Coronary artery (tissue), 2 donors: ENCODE measurements around the gene L3HYPDH.
"Not testable (repeated sequence)": the region's sequence is repeated elsewhere in the genome, so short reads cannot be mapped to it uniquely, and the experiment has no call there.

ENCODE experiments used
- DNase-seq: peaks from one replicate; pipeline ENCODE4 v3.0.0-alpha.2; 2017; ENCODE audit warnings: low spot score
- H3K27ac ChIP-seq, 2 donors: fragments of 200-600 bp; sonication (generic); one replicate each; pipeline ENCODE4 v1.5.1; 2016 to 2019
- H3K4me3 ChIP-seq: fragments of 200-600 bp; sonication (generic); 2 replicates; pipeline ENCODE4 v1.5.1; 2016; ENCODE audit warnings: mild to moderate bottlenecking, moderate library complexity
- TF ChIP-seq, protein P1 (sequence below): fragments of 200-600 bp; sonication (generic); IDR thresholded peaks from one replicate; pipeline ENCODE4 v1.5.1; 2019; ENCODE audit warnings: antibody characterized with exemption

Gene L3HYPDH

DNA sequence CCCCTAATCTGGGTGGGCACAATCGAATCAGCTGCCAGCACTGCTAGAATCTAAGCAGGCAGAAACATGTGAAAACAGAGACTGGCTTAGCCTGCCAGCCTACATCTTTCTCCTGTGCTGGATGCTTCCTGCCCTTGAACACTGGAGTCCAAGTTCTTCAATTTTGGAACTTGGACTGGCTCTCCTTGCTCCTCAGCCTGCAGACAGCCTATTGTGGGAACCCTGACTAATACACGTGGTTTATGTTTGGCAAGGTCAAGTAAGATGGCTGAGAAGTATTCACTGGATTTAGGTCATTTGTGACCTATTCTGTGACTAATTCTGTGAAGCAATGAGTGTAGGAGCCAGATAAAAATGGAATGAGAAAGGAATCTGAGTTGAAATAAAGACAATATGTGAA, 30.1 kb downstream of the L3HYPDH start:
- Histone ChIP-seq H3K27ac (peak overlapping the region; percentile 89 to 92), H3K4me3 (no peak overlapping the region)
- TF ChIP-seq, protein P1, sequence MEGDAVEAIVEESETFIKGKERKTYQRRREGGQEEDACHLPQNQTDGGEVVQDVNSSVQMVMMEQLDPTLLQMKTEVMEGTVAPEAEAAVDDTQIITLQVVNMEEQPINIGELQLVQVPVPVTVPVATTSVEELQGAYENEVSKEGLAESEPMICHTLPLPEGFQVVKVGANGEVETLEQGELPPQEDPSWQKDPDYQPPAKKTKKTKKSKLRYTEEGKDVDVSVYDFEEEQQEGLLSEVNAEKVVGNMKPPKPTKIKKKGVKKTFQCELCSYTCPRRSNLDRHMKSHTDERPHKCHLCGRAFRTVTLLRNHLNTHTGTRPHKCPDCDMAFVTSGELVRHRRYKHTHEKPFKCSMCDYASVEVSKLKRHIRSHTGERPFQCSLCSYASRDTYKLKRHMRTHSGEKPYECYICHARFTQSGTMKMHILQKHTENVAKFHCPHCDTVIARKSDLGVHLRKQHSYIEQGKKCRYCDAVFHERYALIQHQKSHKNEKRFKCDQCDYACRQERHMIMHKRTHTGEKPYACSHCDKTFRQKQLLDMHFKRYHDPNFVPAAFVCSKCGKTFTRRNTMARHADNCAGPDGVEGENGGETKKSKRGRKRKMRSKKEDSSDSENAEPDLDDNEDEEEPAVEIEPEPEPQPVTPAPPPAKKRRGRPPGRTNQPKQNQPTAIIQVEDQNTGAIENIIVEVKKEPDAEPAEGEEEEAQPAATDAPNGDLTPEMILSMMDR: no peak
- DNase-seq: no peak

DNA sequence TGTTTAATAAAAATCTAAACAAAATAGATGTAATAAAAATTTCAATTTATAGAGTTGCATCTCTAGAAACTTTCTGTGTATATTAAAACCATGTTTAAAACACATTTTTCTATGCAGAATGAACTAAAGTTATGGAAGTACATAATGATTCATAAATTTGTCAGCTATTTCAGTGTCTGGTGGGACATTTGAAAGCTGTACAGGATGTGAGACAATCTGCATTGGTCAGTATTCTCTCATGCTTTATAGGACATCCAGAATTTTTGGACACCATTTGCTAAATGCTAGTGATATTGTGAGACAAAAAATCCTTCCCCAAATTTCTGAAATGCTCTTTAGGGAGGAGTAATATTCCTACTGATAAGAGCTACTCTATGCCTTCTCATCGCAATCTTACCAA, 32.4 kb downstream of the L3HYPDH start:
- Histone ChIP-seq H3K4me3 (no peak overlapping the region), H3K27ac (no peak overlapping the region)
- TF ChIP-seq, protein P1: no peak
- DNase-seq: no peak

DNA sequence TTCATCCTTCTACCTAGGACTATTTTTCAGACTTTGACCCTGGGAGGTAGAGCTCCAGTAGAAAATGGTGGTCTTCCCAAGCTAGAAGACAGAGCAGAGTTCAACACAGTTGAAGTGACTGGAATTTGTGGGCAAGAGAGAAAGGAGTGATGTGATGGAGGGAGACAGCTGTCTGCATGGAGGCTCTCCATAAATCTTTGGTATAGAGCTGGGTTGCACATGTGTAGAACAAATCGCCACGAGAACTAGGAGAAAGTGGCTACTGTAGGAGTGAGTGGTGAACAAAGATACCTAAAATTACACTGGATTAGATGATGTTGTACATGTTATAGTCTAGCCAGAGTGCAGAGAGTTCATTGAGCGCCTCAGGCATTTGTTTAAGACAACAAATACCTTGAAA, 33.5 kb downstream of the L3HYPDH start:
- TF ChIP-seq, protein P1: no peak
- Histone ChIP-seq H3K27ac (no peak overlapping the region), H3K4me3 (no peak overlapping the region)
- no peak for DNase-seq

DNA sequence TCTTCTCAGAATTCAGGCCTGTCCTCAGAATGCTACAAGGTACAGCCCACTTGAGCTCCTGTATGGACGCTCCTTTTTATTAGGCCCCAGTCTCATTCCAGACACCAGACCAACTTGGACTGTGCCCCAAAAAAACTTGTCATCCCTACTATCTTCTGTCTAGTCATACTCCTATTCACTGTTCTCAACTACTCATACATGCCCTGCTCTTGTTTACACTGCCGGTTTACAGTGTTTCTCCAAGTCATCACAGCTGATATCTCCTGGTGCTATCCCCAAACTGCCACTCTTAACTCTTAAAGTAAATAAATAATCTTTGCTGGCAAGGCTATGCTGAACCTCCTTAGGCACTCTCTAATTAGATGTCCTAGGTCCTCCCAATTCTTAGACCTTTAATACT, 35.5 kb downstream of the L3HYPDH start:
- not testable (repeated sequence) for DNase-seq, H3K4me3 ChIP-seq, H3K27ac ChIP-seq

DNA sequence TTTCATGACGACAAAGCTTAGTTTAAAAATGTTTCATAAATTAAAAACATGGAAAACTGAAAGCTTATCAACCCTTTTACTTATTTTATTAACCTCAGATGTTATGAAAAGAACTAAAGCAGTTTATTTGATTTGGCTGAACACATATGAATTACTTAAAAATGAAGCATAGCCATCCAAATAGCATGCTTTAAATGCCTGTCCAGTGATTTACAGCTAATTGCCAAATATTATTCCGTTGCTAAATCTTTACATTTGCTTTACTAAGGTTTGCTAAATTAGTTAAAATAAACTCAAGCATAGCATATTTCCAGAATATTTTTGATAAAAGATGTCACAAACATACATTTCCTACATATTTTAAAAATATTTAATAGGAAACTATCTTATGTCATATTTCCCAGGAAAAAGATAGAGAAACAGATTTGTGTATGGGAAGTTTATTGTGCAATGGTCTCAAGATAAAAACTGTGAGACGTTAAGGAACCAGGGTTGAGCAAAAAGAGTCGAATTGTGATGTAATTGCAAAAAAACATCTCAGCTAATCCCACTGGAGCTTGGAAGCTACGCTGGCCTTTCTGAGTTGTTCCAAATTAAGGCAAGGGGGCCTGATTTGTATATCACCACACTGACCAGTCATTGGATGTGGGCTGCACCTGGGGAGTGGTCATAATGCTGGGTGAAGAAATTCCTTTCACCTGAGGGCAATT, 44.8 kb downstream of the L3HYPDH start:
- no peak for DNase-seq
- no peak overlapping the region for H3K4me3 ChIP-seq
- TF ChIP-seq, protein P1: no peak
- peak overlapping the region; percentile 63 to 76 for H3K27ac ChIP-seq

DNA sequence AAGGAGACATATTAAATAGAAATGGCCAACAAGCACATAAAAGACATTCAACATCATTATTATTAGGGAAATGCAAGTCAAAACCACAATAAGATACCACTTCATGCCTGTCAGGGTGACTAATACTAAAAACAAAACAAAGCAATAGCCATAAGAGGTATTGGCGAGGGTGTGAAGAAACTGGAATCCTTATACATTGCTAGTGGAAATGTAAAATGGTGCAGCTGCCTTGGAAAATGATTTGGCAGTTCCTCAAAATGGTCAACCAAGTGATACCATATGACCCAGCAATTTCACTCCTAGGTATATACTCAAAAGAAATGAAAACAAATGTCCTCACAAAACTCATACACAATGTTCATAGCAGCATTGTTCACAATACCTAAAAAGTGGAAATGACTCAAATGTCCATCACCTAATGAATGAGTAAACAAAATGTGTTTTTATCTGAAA, 46.0 kb downstream of the L3HYPDH start:
- TF ChIP-seq, protein P1: no peak
- Histone ChIP-seq H3K27ac (peak overlapping the region; percentile 63 to 76), H3K4me3 (no peak overlapping the region)
- no peak for DNase-seq

DNA sequence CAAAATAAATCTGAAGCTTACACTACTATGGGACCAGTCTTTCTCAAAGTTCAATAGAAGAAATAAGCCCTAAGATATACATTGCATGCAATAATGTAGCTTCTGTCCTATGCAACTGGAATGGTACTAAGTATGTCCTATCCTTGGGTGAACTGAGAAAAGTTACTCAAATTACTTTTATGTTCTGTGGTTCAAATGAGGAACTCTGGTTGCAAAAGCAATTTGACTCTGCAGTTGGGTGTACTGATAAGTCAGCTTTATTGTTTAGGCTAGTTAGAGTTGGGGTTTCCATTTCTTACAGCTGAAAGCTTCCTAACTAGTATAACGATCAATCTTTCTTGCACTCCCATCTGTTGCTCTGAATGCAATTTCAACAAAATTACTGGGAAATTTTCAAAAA, 48.2 kb downstream of the L3HYPDH start:
- H3K4me3 ChIP-seq: no peak overlapping the region
- peak overlapping the region; percentile 39 to 50 for H3K27ac ChIP-seq
- no peak for DNase-seq
- TF ChIP-seq, protein P1: no peak
